Pulmonary artery endothelial cell (primary cell): ENCODE data around the gene ELOVL3. TPM values are rescaled to one million over a fixed set of nuclear protein-coding genes. Genes with fewer than 3 reads are reported as not detected.
"Not testable (repeated sequence)": the region's sequence is repeated elsewhere in the genome, so short reads cannot be mapped to it uniquely, and the experiment has no call there.

Experiments used
- DNase-seq: peaks from one replicate; pipeline ENCODE4 v3.0.0-alpha.2; 2011; ENCODE audit warnings: low read depth, low spot score
- total RNA-seq: library from RNA; depleted of rRNA; stranded (reverse); fragments of >200 nt; gene quantifications from 2 replicates; pipeline ENCODE4 v1.2.3, GENCODE V29; 2014

Gene ELOVL3
- total RNA-seq, 1 donor from 2014 or later, result not detected

DNA sequence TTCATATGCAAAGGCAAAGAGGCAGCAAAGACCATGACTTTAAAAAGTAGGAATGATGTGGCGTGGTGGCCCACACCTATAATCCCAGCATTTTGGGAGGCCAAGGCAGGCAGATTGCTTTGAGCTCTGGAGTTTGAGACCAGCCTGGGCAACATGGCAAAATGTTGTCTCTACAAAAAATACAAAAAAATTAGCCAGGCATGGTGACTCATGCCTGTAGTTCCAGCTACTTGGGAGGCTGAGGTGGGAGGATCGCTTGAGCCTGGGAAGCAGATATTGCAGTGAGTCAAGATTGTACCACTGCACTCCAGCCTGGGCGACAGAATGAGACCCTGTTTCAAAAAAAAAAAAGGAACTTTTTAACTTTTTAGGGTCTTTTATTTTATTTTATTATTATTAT, 26.4 kb downstream of the ELOVL3 start:
- DNase-seq, result not testable (repeated sequence)

DNA sequence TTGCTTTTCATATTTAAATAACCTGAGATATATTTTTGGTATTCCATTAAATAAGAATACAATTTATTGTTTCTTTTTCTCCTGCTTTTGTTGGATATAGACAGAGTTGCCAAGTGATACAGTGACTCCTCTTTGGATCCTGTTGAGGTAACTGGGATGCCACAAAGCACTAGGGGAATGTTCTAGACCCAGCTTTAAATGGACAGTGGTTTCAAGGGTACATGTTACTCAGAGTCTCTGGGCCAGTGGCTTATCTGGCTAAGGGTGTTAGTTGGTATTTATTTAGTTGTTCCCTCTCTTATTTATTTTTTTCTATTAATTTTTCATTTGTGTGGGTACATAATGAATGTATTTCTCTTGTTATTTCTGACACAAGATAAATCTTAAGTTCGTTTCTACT, 28.3 kb downstream of the ELOVL3 start:
- no peak for DNase-seq

DNA sequence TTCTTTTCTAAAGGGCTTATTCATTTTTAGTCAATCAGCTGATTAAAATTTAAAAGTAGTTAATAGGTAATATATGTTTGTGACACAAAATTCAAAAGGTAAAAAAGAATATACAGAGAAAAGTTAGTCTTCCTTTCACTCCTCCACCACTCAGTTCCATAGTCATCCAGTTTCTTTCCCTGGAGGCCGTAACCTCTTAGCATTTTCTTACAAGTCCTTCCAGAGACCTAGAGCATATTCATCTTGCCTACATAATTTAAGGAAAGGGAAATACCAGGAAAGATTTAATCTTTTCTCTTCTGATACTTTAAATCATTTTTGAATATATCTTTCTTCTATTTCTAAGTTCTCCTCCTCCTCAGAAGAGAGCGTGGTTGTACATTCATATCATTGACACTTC, 29.3 kb downstream of the ELOVL3 start:
- no peak for DNase-seq

DNA sequence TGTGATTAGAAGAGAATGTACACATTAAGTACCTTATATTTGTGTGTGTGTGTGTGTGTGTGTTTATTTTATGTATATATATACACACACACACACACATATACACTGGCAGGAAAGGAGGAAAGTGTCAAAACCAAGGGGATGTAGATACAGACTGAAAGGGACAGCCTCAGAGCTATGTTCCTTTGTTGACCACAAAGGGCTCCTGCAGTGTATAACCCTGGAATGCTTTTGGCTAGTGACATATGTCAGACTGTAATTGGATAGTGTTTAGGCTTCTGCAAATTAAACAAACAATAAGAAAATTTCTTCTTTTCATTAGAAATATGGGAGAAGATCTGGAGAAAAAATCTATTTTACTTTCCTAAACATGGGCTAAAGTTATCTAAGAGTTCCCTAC, 35.1 kb downstream of the ELOVL3 start:
- DNase-seq, result no peak

DNA sequence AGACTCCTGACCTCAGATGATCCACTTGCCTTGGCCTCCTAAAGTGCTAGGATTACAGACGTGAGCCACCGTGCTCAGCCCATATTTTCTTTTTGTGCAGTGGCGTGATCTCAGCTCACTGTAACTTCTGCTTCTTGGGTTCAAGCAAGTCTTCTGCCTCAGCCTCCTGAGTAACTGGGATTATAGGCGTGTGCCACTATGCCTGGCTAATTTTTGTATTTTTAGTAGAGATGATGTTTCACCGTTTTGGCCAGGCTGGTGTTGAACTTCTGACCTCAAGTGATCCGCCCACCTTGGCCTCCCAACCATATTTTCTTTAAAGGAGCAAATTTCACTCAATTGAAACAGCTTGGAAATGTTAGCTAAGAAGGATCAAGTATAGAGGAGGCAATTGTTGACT, 35.7 kb downstream of the ELOVL3 start:
- DNase-seq, result no peak

DNA sequence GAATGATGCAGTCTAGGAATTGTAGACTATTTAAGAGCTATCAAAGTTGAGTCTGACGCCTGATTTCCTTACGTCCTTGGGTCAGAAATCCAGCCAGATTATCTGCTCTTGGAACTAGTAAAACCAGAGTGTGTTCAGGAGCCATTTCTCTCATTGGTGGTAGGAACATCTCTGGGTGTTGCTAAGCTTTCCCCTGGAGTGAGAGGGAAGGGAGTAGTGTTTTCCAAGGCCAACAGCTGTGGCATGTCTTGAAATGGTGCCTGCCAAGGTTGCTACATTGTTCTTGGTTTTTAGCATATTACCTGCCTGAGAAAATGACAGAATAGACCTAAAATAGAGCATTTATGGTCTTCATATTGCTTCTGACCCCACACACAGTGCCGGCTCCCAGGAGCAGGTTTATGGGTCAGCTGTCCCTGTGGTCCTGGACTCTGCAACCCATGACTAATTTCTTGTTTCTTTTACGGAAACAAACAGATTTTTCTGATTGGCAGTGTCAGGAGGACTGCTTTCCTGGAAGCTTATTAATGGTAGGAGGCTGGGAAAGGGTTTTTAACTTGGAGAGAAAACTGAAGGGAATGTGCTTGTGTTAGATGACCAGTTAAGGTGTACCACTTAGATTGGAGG, 36.8 kb downstream of the ELOVL3 start:
- DNase-seq, result no peak

DNA sequence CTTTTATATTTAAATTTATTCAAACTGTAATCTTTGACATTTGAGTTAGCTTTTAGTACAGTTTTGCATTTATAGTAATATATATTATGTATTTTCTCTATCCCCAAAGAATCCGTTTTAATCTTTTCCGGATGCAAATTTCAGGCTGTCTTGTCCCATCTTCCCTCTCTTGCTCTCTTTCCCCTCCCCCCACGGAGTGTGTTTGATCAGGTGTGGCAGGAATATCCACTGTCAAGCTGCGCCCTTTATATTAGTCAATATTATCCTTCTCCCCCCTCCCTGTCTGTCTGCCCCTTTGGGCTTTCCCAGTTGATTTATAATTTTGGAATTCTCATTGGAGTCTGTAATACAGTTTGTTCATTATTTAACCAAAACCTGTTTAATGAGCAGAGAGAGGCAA, 38.3 kb downstream of the ELOVL3 start:
- no peak for DNase-seq

DNA sequence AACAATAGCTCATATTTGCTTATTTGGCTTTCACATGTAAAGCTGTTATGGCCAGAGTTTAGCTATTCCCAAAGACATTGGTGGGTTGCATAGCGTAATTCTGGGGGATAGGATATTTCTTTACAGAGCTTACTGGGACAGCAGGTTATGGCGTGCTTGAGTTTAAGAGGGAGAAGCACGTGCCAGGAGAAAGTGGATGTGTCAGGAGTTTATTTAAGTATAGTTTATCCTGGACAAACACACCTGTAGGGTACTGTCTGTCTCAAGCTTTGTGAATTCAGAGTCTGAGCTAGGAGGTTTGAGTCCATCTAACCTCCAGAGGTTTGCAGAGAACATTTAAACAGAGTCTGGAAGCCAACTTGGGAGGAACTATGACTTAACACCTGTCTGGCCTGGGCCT, 40.6 kb downstream of the ELOVL3 start:
- DNase-seq, result no peak

DNA sequence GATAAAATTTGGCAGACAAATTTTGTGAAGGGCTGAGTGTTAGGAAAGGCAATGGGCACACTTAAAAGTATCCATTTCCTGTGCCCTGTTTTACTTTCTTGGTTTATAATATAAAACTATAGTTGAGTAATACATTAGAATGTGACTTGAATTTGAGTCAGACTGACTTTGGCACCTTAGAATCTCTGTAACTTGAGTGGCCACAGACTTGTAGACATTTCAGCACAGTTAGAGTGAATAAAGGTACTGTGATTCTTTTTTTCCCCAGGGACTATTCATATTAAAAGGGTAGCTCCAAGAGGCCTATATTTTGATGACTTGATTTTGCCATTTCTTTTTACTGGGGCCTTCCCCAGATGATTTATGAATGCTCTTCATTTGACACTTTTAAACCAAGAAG, 41.6 kb downstream of the ELOVL3 start:
- no peak for DNase-seq

DNA sequence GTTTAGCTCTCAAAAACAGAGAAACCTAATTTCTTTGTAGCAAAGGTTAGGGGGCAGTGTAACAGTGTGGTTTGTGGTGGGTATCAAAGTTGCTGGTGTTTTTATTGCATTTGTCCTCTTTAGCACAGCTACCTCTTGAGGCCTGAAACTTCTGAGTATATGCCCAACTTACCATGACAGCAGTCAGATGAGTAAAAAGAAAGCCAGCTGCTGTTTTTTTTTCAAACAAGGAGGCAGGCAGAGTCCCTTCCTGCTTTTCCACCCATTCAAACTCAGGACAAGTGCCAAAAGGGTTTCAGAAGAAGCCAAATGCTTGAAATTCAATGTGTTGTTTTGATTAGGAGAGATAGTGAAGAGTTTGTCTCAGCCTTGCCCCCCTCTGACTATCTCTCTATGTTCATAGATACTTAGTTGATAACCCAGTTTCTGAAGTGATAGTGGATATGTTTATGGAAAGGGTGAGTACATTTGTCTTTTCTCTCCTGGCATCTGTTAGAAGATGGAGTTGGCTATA, 42.3 kb downstream of the ELOVL3 start:
- no peak for DNase-seq

DNA sequence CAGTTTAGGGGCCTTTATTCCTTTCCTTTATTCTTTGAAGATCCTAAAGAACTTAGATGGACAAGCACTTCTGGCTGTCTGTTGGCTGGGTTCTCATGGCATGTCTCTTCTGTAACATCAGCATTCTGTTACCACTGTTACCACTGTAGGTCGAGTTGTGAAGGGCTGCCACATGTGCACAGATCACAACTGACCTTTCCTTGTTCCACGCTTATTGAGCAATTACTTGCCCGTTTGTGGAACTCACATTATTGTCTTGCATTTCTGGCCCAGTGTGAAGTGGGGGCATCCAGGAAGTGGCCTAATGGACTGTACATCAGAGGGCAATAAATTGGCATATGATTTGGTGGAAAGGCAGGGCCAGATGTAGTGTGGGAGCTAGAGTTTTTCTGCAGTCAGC, 42.9 kb downstream of the ELOVL3 start:
- no peak for DNase-seq

DNA sequence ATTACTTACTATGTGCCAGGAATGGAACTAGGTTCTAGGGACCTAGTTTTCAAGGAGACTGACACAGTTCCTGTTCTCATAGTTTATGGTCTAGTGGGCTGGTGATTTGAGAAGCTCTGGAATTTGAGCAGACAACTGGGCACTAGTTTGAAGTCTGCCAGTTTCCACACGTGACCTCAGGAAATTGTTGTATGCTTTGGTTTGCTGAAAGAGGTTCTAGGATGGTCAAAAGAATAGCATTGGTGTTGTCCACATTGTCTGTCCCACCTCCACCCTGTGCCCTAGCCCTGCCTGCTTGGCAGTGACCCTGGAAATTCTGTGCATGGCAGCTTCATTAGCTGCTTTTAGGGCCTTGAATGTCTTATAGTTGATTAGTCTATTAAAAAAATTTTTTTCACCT, 48.0 kb downstream of the ELOVL3 start:
- no peak for DNase-seq

DNA sequence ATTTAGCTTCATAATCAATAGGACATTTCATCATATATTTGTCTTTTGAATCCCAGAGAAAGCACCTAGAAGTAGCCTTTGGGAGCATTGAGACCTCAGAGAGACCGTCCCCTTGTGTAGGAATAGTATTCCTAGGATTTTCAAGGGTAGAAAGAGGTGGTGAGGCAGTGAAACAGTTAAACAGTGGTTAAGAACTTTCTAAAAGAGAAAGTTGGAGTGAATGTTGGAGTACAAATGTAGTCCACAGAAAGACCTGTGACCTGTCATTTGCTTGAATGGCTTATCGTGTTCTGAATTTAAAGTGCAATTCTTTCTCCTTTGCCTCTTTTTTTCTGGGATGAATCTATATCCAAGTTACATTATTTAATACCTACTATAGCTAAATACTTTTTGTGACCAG, 49.2 kb downstream of the ELOVL3 start:
- DNase-seq, result no peak

DNA sequence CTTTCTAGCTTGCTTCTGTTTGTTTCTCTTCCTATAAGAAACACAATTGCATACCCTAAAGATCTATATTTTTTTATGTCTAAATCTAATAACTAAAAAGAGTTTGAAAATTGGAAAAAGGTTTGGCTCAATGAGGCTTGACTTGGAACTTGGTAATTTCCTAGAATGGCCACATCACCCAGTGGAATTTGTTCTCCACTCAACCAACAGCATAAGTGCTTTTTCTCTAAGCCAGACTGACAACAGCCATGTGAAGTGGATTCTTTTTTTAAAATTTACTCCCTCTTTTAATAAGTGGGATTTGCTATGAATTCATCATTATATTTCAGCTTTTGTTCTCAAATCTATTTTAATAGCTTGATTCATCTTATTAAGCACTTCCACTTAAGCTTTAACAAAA, 53.0 kb downstream of the ELOVL3 start:
- DNase-seq, result no peak

Other genes with a start within 250 kb of the ELOVL3 start
- gene ARMH3, start 170.1 kb upstream of the ELOVL3 start, total RNA-seq, result 7.1 and 9.7 TPM in 2 replicates
- 35.9 and 41.9 TPM in 2 replicates for gene HPS6, start 160.9 kb upstream of the ELOVL3 start, total RNA-seq
- 32.4 and 33.0 TPM in 2 replicates for gene LDB1, start 105.9 kb upstream of the ELOVL3 start, total RNA-seq
- 12.3 and 16.6 TPM in 2 replicates for gene PPRC1, start 93.3 kb upstream of the ELOVL3 start, total RNA-seq
- gene NOLC1, start 73.9 kb upstream of the ELOVL3 start, total RNA-seq, result 42.9 and 48.2 TPM in 2 replicates
- gene PITX3, start 15.2 kb downstream of the ELOVL3 start, total RNA-seq, result 0.07 TPM in 1 of 2 replicates, not detected in the other
- gene GBF1, start 19.2 kb downstream of the ELOVL3 start, total RNA-seq, result 18.1 and 24.7 TPM in 2 replicates
- gene NFKB2, start 169.4 kb downstream of the ELOVL3 start, total RNA-seq, result 17.2 and 23.0 TPM in 2 replicates
- 0.07 and 0.14 TPM in 2 replicates for gene PSD, start 192.5 kb downstream of the ELOVL3 start, total RNA-seq
- 7.3 and 7.6 TPM in 2 replicates for gene FBXL15, start 194.5 kb downstream of the ELOVL3 start, total RNA-seq
- 44.3 and 55.8 TPM in 2 replicates for gene CUEDC2, start 206.3 kb downstream of the ELOVL3 start, total RNA-seq
- 0.13 TPM in 1 of 2 replicates, not detected in the other for gene C10orf95, start 225.2 kb downstream of the ELOVL3 start, total RNA-seq